Measurements from ENCODE around the gene KCP. TPM values are rescaled to one million over a fixed set of nuclear protein-coding genes. Genes with fewer than 3 reads are reported as not detected.
A peak's percentile ranks its signal among the peaks of the same experiment; 100 is the strongest.

The KCP gene
- total and polyA plus RNA-seq, 2 experiments from 2014 or later: 0.76 to 1.1 TPM

- H3K36me3 Mint-ChIP-seq (ENCODE audit: low read depth): no peaks in the 10 kb centered on the region; the same call in 2 of the 3 replicates
- peaks cover 29% of the 10 kb centered on the region for H3K4me1 Mint-ChIP-seq
- peak overlapping the region; percentile 76 for H3K4me3 ChIP-seq
- H2AFZ ChIP-seq: peak overlapping the region; percentile 94; the same call in 1 of the 2 replicates
- ATAC-seq (peak; percentile 46), DNase-seq (ENCODE audit: low spot score) (peak; percentile 62)
- H4K20me1 ChIP-seq (replicated peaks; ENCODE audit: insufficient read depth): no peaks in the 10 kb centered on the region
- no peaks in the 10 kb centered on the region; the same call in 2 of the 3 replicates for H3K9me3 Mint-ChIP-seq
- H3K4me3 Mint-ChIP-seq: peak overlapping the region; percentile 77
- H3K79me2 ChIP-seq (replicated peaks; ENCODE audit: insufficient read depth): no peaks in the 10 kb centered on the region
- no peak for TF ChIP-seq POLR2AphosphoS5 (IDR thresholded peaks at IDR 0.05; ENCODE audit: low read depth)
- no peak for TF ChIP-seq REST (IDR thresholded peaks at IDR 0.05; ENCODE audit: unreplicated experiment)
- peak; percentile 76 for TF ChIP-seq EZH2phosphoT487 (IDR thresholded peaks at IDR 0.05; ENCODE audit: unreplicated experiment)
- no peak for TF ChIP-seq ZNF114 (CRISPR knock-in tag; IDR thresholded peaks at IDR 0.05)
- no peak for TF ChIP-seq ZNF462 (CRISPR knock-in tag; IDR thresholded peaks at IDR 0.05)
- no peak for TF ChIP-seq CREB1 (CRISPR knock-in tag; IDR thresholded peaks at IDR 0.05; ENCODE audit: low read depth)
- TF ChIP-seq ETS1 (IDR thresholded peaks at IDR 0.05): no peak
- no peak for TF ChIP-seq NANOG (IDR thresholded peaks at IDR 0.05; ENCODE audit: borderline replicate concordance)
- no peak for TF ChIP-seq ZNF331 (CRISPR knock-in tag; IDR thresholded peaks at IDR 0.05; ENCODE audit: low read depth)
- peak; percentile 76 for TF ChIP-seq EZH2 (IDR thresholded peaks at IDR 0.05; ENCODE audit: low read depth, unreplicated experiment)
- no peak for TF ChIP-seq JUNB (IDR thresholded peaks at IDR 0.05; ENCODE audit: unreplicated experiment)
- peaks cover 8% of the 10 kb centered on the region for H3F3A ChIP-seq (replicated peaks; ENCODE audit: low read depth)
- no peaks in the 10 kb centered on the region for H3K9me2 ChIP-seq (ENCODE audit: insufficient read depth)
- no peak overlapping the region for H3K27ac Mint-ChIP-seq
- H3K4me2 ChIP-seq: peak overlapping the region; percentile 97
- peaks cover 55% of the 10 kb centered on the region for H3K27me3 Mint-ChIP-seq (ENCODE audit: insufficient read depth, low read depth, poor library complexity)
- H3K4me1 ChIP-seq (ENCODE audit: insufficient read depth): peaks cover 15% of the 10 kb centered on the region
- H3K27ac ChIP-seq (ENCODE audit: low read depth): no peak overlapping the region
- peaks cover 66% of the 10 kb centered on the region for H3K27me3 ChIP-seq (ENCODE audit: insufficient read depth)
- no peaks in the 10 kb centered on the region for H3K36me3 ChIP-seq (ENCODE audit: insufficient read depth)
These were observed 5.5 kb upstream of the KCP start for GRCh38 chr7:128915841-128916642.
